GM19099 (cell line): ENCODE results near the gene ELL2.

Source experiments
- POLR2A ChIP-seq: IDR thresholded peaks from 3 replicates; pipeline ENCODE4 v1.6.1; 2011; ENCODE audit warnings: low read depth; ENCODE audit not compliant: insufficient read length; ENCODE audit errors: extremely low read depth

Gene ELL2

DNA sequence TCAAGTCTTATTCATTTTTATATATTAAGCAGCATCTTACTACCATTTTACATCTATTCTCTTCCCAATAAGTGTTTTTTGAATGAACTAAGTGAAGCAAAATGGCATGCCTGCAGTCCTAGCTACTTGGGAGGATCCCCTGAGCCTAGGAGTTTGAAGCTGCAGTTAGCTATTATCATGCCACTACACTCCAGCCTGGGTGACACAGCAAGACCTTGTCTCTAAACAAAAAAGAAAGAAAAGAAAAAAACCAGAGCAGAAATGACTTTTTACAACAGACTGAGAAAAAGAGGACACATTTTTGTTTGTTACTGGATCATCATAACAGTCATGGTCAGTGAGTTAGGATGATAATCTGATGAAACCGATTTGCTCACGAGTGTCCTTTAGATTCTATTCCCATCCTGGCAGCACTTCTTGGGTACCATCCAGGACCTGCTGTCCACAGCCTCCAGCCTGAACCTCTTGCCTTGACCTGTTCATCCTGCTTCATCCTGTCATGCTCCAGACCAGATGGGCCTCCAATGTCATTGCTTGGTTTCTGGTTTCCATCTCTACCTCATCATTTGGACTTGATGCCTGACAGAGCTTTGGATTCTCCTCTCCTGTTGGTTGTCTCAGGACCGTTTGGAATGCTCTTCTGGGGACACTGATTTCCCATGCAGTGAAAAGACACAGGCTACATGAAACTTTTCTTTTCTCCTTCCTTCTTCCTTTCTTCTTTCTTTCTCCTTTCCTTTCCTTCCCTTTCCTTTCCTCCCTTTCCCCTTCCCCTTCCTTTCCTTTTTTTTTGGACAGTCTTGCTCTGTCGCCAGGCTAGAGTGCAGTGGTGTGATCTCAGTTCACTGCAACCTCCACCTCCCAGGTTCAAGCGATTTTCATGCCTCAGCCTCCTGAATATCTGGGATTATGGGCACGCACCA is 89.0 kb downstream of the ELL2 start:
- TF ChIP-seq POLR2A: no peak

DNA sequence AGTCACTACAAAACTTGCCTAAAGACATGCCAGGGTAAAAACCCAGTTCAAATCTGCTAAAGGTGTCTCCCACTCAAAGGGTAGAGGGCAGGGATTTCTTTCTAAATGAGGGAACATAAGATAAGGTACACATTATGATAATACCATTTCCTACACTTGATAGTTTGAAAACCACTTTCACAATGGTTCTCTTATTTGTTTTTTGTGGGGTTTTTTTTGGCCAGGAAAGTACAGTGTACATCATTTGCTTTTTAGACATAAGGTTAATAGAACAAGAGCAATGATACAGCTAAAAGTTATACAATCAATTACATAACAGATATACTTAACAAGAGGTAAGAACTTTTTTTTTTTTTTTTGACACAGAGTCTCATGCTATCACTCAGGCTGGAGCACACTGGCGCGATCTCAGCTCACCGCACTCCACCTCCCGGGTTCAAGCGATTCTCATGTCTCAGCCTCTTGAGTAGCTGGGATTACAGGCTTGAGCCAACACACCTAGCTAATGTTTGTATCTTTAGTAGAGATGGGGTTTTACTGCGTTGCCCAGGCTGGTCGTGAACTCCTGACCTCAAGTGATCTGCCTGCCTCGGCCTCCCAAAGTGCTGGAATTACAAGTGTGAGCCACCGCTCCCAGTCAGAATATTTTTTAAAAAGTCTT is 90.4 kb downstream of the ELL2 start:
- TF ChIP-seq POLR2A: no peak

GRCh38 chr5:95870105-95870672 is 91.5 kb downstream of the ELL2 start:
- TF ChIP-seq POLR2A: no peak

- TF ChIP-seq POLR2A: no peak
Observed at GRCh38 chr5:95868136-95868535, 93.5 kb downstream of the ELL2 start.

GRCh38 chr5:95866435-95867040 is 95.1 kb downstream of the ELL2 start:
- no peak for TF ChIP-seq POLR2A

DNA sequence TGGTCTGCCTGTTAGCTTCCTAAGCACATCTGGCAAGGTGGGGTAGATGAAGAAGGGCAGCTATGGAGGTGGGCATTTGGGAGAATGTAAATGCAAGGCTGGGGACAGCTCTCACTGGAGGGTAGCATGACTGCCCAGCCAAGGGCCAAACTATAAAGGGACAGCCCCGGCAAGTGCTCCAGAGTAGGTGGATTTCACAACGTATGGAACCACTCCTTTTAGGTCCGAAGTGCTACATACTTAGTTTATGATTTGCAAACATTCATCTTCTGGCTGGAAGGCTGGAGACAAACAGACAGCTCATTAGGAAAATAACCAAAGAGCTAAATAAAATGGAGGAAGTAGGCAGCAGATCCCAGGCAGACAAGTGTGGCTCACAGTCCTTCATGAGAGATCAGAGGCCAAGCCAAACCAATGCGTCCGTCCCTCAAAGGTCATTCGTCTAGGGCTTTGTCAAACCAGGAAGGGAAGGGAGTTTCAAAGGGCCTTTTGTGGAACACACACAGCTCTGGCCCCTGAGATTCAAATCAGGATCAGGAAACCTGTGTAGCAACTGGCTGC is 96.6 kb downstream of the ELL2 start:
- no peak for TF ChIP-seq POLR2A

DNA sequence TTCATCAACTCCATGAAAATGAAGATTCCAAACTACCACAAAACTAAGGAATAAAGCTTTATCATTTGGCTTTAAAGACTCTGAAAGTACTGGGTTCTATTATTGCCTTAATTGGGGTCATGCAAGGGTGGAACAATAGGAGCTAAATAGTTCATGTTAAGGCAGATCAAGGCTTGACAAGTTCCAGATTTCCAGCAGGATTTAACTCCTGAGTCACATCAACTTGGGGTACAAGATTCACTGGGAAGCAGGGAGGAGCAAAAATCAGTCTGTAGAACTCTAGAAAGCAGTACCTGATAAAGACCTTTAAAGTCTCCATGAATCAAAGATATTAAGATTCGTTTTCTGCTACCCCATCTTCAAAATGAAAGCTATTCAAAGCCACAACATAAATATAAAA is 97.2 kb downstream of the ELL2 start:
- TF ChIP-seq POLR2A: no peak

GRCh38 chr5:95863383-95863757 is 98.3 kb downstream of the ELL2 start:
- no peak for TF ChIP-seq POLR2A

GRCh38 chr5:95862671-95863382 is 98.8 kb downstream of the ELL2 start:
- TF ChIP-seq POLR2A: no peak

DNA sequence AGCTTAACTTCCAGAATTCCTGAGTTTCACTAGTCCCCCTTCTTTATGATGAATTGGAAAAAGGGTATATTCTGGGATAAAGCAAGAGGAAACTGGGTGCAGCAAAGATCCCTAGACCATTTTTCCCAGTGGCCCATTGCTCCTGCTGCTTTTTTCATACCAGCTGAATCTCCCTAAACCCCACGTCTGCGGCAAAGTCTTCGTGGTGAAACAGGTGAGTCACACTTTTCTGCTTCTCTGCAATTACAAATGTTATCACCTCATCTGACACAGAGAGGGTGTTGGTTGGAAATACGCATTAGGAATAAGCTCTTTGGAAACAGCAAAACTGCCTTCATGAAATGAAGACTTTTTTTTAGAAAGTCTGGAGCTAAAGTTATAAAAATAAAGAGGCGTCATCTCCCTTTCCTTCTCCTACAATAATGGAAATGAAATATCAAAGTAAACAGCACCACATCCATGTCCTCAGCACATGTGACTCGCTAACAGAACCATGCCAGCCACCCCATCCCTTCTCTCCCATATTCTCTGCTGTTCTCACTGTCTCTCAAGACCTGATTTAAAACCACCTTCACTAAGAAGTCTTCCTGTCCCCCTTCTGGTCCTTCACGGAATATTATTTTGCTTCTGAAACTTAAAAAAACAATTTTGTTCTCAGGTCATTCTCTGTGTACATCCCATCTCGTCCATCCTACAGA is 99.6 kb downstream of the ELL2 start:
- TF ChIP-seq POLR2A: no peak

DNA sequence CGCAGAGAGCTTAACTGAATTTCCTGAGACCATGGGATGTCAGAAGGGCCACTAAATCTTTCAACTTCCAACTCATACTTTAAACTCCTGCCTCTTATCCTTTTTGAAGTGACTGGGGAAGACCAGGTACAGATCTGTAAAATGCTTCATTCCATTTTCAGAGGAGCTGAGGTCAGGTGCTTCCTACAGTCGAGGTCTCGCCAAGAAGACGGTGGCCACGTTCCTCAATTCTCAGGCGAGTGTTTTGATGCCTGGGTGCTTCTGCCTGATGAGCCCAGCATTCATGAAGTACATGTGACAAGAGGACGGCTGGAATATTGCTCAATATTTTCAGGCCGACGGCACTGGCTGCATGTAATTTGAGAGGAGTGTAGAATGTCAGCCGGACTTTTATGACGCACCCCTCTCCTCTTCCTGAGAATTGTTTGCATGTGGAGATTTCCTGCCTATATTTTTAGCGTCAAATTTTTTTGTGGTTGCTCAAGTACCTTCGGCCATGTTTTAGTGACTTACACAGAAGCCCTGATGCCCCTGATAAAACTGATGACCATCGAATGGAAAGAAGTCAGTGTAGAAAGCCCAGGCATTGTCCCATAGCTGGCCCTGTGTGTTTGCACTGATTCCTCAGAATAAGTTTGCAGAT is 100.3 kb downstream of the ELL2 start:
- no peak for TF ChIP-seq POLR2A

DNA sequence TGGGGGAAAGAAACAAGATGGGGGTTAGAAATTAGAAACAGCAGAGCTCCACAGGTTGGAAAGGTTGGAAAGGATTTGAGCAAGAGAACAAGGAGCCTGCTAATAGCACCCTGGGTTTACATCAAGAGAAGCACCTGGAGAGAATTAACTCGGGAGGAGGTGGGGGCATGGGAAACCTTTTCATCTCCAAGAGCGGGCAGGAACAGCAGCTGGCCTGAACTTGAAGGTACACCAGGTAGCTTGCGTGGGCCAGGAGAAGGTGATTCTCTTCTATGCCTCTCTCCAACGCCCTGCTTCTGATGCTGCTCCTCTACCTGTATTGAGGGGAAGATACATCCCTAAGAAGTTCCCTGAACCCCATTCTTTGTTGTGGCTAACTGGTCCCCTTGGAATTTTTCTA is 102.0 kb downstream of the ELL2 start:
- no peak for TF ChIP-seq POLR2A
